GM06990 (cell line): ENCODE data around the gene MCMBP.

Experiments
- DNase-seq: peaks from one replicate; pipeline ENCODE4 v3.0.0-alpha.2; 2011; ENCODE audit not compliant: insufficient read length; ENCODE audit errors: extremely low read depth
- H3K27me3 ChIP-seq: replicated peaks from 2 replicates; pipeline ENCODE4 v1.6.0; 2011; ENCODE audit warnings: low read length; ENCODE audit not compliant: control insufficient read depth, insufficient read depth
- H3K36me3 ChIP-seq: 2 replicates; pipeline ENCODE4 v1.5.1; 2011; ENCODE audit warnings: low read length; ENCODE audit not compliant: control insufficient read depth, insufficient read depth
- H3K4me3 ChIP-seq: replicated peaks from 2 replicates; pipeline ENCODE4 v1.5.1; 2011; ENCODE audit warnings: low read depth, mild to moderate bottlenecking, control low read depth, low read length
- CTCF ChIP-seq: IDR thresholded peaks from 2 replicates; pipeline ENCODE4 v1.5.1; 2011; ENCODE audit warnings: low read length, control low read depth, mild to moderate bottlenecking, inconsistent platforms; ENCODE audit not compliant: insufficient read depth, poor library complexity, severe bottlenecking

The MCMBP gene

GRCh38 chr10:119853574-119853973 lies 19.1 kb downstream of the MCMBP start:
- Histone ChIP-seq H3K36me3 (peaks cover 15% of the 10 kb centered on the region), H3K4me3 (no peak overlapping the region), H3K27me3 (no peaks in the 10 kb centered on the region)
- TF ChIP-seq CTCF: no peak
- no peak for DNase-seq

GRCh38 chr10:119852822-119853221 lies 19.8 kb downstream of the MCMBP start:
- no peaks in the 10 kb centered on the region for H3K27me3 ChIP-seq
- H3K36me3 ChIP-seq: peaks cover 15% of the 10 kb centered on the region
- DNase-seq: no peak
- H3K4me3 ChIP-seq: no peak overlapping the region
- TF ChIP-seq CTCF: no peak

GRCh38 chr10:119852277-119852676 lies 20.4 kb downstream of the MCMBP start:
- DNase-seq: no peak
- Histone ChIP-seq H3K4me3 (no peak overlapping the region), H3K36me3 (peaks cover 15% of the 10 kb centered on the region), H3K27me3 (no peaks in the 10 kb centered on the region)
- TF ChIP-seq CTCF: no peak

- no peak overlapping the region for H3K4me3 ChIP-seq
- H3K27me3 ChIP-seq: no peaks in the 10 kb centered on the region
- no peak for TF ChIP-seq CTCF
- peaks cover 16% of the 10 kb centered on the region for H3K36me3 ChIP-seq
- DNase-seq: no peak
These were observed 22.7 kb downstream of the MCMBP start for GRCh38 chr10:119849944-119850343.

GRCh38 chr10:119849031-119849789 lies 23.4 kb downstream of the MCMBP start:
- peaks cover 18% of the 10 kb centered on the region for H3K36me3 ChIP-seq
- no peak overlapping the region for H3K4me3 ChIP-seq
- DNase-seq: no peak
- TF ChIP-seq CTCF: no peak
- no peaks in the 10 kb centered on the region for H3K27me3 ChIP-seq
